Breast epithelium (tissue), 4 donors: ENCODE results near the gene ANTXR2. TPM values are rescaled to one million over a fixed set of nuclear protein-coding genes. Genes with fewer than 3 reads are reported as not detected.

Experiments
- DNase-seq, 2 donors: peaks; one replicate each; pipeline ENCODE4 v3.0.0-alpha.2; 2019; ENCODE audit warnings: low spot score in 2 of 2
- H3K27ac ChIP-seq, 2 donors: fragments of 200-600 bp; sonication (generic) in 1 of 2; one replicate each; pipeline ENCODE4 v1.5.1; 2016 to 2019; ENCODE audit warnings: mild to moderate bottlenecking in 1 of 2
- H3K27me3 ChIP-seq, 2 donors: fragments of 200-600 bp; sonication (generic) in 1 of 2; one replicate each; pipeline versions ENCODE4 v1.5.1 to v1.6.0; 2017 to 2019; ENCODE audit warnings: control low read depth in 1 of 2, mild to moderate bottlenecking in 1 of 2
- H3K36me3 ChIP-seq: fragments of 200-600 bp; one replicate; pipeline ENCODE4 v1.5.1; 2019
- H3K4me1 ChIP-seq, 2 donors: fragments of 200-600 bp; sonication (generic); one replicate each; pipeline ENCODE4 v1.5.1; 2016 to 2019; ENCODE audit warnings: control low read depth in 1 of 2
- H3K4me3 ChIP-seq, 3 donors: fragments of 200-600 bp; sonication (generic); 1 replicate in 2 of 3; 2 replicates in 1 of 3; pipeline ENCODE4 v1.5.1; 2016 to 2019; ENCODE audit warnings: mild to moderate bottlenecking in 3 of 3, moderate library complexity in 2 of 3
- H3K9me3 ChIP-seq, 2 donors: fragments of 200-600 bp; sonication (generic) in 1 of 2; one replicate each; pipeline ENCODE4 v1.5.1; 2016 to 2019; ENCODE audit warnings: control low read depth in 1 of 2
- CTCF ChIP-seq, 3 donors: fragments of 450-650 bp; IDR thresholded peaks; one replicate each; pipeline ENCODE4 v1.5.1; 2016 to 2017; ENCODE audit warnings: antibody characterized with exemption in 3 of 3, mild to moderate bottlenecking in 3 of 3, moderate library complexity in 3 of 3
- POLR2A ChIP-seq: fragments of 450-650 bp; IDR thresholded peaks from one replicate; pipeline ENCODE4 v1.6.1; 2016; ENCODE audit warnings: antibody characterized with exemption, mild to moderate bottlenecking, moderate library complexity
- POLR2AphosphoS5 ChIP-seq, 3 donors: sonication (generic); formaldehyde crosslinking; IDR thresholded peaks; one replicate each; pipeline ENCODE4 v1.6.1; 2017; ENCODE audit warnings: antibody characterized with exemption in 3 of 3
- intact Hi-C: fragments of 100-400 bp; cut with DNase I; formaldehyde crosslinking; loops from one replicate; pipeline ENCODE4 v1.15.1; 2023; ENCODE audit warnings: low total_unique reads
- total RNA-seq, 3 donors: library from RNA; depleted of rRNA; stranded (reverse); fragments of >200 nt; gene quantifications; one replicate each; pipeline ENCODE4 v1.1.0, GENCODE V29; 2016

ANTXR2 gene
- total RNA-seq, 3 donors from 2014 or later: 55.1 to 229 (median 77.4) TPM

- H3K27me3 ChIP-seq: no peaks in the 10 kb centered on the region
- H3K4me1 ChIP-seq: no peaks in the 10 kb centered on the region
- DNase-seq: no peak
- intact Hi-C loops: no loop called here
- H3K9me3 ChIP-seq: no peaks in the 10 kb centered on the region
- no peaks in the 10 kb centered on the region for H3K36me3 ChIP-seq
- no peak overlapping the region for H3K4me3 ChIP-seq
- no peak overlapping the region for H3K27ac ChIP-seq
- TF ChIP-seq POLR2A: no peak
- TF ChIP-seq POLR2AphosphoS5 (IDR thresholded peaks at IDR 0.05): no peak
- no peak for TF ChIP-seq CTCF (IDR thresholded peaks at IDR 0.05)
Observed at GRCh38 chr4:79905212-79905611, 167.8 kb downstream of the ANTXR2 start.

- no peaks in the 10 kb centered on the region for H3K27me3 ChIP-seq
- TF ChIP-seq POLR2A (no peak), POLR2AphosphoS5 (IDR thresholded peaks at IDR 0.05) (no peak), CTCF (IDR thresholded peaks at IDR 0.05) (no peak)
- no peak overlapping the region for H3K4me3 ChIP-seq
- intact Hi-C loops: no loop called here
- no peaks in the 10 kb centered on the region for H3K4me1 ChIP-seq
- no peak for DNase-seq
- H3K9me3 ChIP-seq: no peaks in the 10 kb centered on the region
- H3K36me3 ChIP-seq: no peaks in the 10 kb centered on the region
- no peak overlapping the region for H3K27ac ChIP-seq
Observed at GRCh38 chr4:79904331-79904730, 168.7 kb downstream of the ANTXR2 start.

- H3K9me3 ChIP-seq: no peaks in the 10 kb centered on the region
- H3K36me3 ChIP-seq: no peaks in the 10 kb centered on the region
- intact Hi-C loops: no loop called here
- H3K27ac ChIP-seq: no peak overlapping the region
- no peak for DNase-seq
- TF ChIP-seq POLR2AphosphoS5 (IDR thresholded peaks at IDR 0.05) (no peak), POLR2A (no peak), CTCF (IDR thresholded peaks at IDR 0.05) (no peak)
- no peaks in the 10 kb centered on the region for H3K4me1 ChIP-seq
- no peaks in the 10 kb centered on the region for H3K27me3 ChIP-seq
- no peak overlapping the region for H3K4me3 ChIP-seq
Observed at GRCh38 chr4:79900182-79900581, 172.8 kb downstream of the ANTXR2 start.

GRCh38 chr4:79899481-79899880, 173.5 kb downstream of the ANTXR2 start:
- DNase-seq: no peak
- TF ChIP-seq POLR2AphosphoS5 (IDR thresholded peaks at IDR 0.05) (no peak), POLR2A (no peak)
- no peaks in the 10 kb centered on the region for H3K36me3 ChIP-seq
- H3K4me1 ChIP-seq: no peaks in the 10 kb centered on the region
- no peaks in the 10 kb centered on the region for H3K27me3 ChIP-seq
- H3K9me3 ChIP-seq: no peaks in the 10 kb centered on the region
- H3K4me3 ChIP-seq: no peak overlapping the region
- H3K27ac ChIP-seq: no peak overlapping the region
- intact Hi-C loops: no loop called here

GRCh38 chr4:79898055-79898454, 175.0 kb downstream of the ANTXR2 start:
- intact Hi-C loops: no loop called here
- no peak for DNase-seq
- H3K36me3 ChIP-seq: no peaks in the 10 kb centered on the region

More at GRCh38 chr4:79898055-79898454, 175.0 kb downstream of the ANTXR2 start:
- Histone ChIP-seq H3K4me1 (no peaks in the 10 kb centered on the region), H3K9me3 (no peaks in the 10 kb centered on the region), H3K4me3 (no peak overlapping the region), H3K27ac (no peak overlapping the region), H3K27me3 (no peaks in the 10 kb centered on the region)
- TF ChIP-seq CTCF (IDR thresholded peaks at IDR 0.05): no peak
- no peak for TF ChIP-seq POLR2AphosphoS5 (IDR thresholded peaks at IDR 0.05)
